NCI-H2171 treated with DMSO at 0.1 percent for 48 hours (cell line): ENCODE data around the gene CCN2.

Experiments used
- DNase-seq: peaks from one replicate; lab custom pipeline; 2025; lab: John Stamatoyannopoulos, UW

The CCN2 gene, protein sequence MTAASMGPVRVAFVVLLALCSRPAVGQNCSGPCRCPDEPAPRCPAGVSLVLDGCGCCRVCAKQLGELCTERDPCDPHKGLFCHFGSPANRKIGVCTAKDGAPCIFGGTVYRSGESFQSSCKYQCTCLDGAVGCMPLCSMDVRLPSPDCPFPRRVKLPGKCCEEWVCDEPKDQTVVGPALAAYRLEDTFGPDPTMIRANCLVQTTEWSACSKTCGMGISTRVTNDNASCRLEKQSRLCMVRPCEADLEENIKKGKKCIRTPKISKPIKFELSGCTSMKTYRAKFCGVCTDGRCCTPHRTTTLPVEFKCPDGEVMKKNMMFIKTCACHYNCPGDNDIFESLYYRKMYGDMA

DNA sequence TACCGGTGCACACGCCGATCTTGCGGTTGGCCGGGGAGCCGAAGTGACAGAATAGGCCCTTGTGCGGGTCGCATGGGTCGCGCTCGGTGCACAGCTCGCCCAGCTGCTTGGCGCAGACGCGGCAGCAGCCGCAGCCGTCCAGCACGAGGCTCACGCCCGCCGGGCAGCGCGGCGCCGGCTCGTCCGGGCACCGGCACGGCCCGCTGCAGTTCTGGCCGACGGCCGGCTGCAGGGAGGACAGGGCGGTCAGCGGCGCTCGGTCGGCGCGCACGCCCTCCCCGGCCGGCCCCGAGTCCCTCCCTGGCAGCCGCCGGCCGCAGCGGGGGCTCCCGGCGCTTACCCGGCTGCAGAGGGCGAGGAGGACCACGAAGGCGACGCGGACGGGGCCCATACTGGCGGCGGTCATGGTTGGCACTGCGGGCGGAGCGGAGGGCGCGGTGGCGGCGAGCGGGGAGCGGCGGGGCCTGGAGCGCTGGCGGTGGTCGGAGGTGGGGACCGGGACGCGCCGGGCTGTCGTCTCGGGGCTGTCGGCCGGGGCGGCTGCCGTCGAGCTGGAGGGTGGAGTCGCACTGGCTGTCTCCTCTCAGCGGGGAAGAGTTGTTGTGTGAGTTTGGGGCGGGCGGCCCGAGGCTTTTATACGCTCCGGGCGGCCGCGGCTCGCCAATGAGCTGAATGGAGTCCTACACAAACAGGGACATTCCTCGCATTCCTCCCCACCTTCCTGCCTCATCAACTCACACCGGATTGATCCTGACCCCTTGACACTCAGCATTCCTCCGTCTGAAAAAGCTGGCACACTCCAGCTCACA lies at the start of gene CCN2:
CCN2 (minus strand) TSS at position 606 of the 809 bp plus-strand sequence; CDS start at position 406, 200 bp downstream.
- no peak for DNase-seq

GRCh38 chr6:132000296-132000695 lies 49.1 kb upstream of the CCN2 start:
- DNase-seq = no peak

DNA sequence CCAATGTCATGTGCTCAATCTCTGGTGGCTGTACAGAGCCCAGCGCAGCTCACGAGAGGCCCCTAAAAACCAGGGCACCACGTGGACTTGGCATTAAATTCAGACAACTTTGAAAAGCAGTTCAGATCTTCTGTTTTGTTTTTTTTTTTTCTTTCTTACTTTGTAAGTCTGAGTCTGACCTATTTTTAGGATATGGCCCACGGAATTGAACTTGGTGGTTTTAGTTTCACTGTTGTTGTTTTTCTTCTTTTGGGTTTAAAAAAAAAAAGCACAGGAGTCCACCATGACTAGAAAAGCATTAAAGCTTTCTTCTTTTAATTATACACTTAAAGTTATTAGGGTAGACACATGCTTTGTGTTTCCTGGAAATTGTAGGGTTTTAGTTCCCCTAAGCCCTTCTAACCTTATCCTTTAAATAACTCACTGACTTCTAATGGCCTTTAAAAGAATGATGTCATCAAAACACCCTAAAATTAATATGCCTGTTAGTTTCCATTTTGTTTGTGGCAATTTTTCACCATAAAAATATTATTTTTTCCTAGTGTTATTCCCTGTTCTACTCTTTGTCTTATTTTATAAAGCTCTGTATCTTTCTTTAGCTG lies 48.5 kb upstream of the CCN2 start:
- DNase-seq = no peak

GRCh38 chr6:131998255-131998982 lies 47.2 kb upstream of the CCN2 start:
- DNase-seq = no peak

- no peak for DNase-seq
These were observed 46.4 kb upstream of the CCN2 start for GRCh38 chr6:131997429-131998153.

GRCh38 chr6:131995917-131996316 lies 44.7 kb upstream of the CCN2 start:
- DNase-seq = no peak

DNA sequence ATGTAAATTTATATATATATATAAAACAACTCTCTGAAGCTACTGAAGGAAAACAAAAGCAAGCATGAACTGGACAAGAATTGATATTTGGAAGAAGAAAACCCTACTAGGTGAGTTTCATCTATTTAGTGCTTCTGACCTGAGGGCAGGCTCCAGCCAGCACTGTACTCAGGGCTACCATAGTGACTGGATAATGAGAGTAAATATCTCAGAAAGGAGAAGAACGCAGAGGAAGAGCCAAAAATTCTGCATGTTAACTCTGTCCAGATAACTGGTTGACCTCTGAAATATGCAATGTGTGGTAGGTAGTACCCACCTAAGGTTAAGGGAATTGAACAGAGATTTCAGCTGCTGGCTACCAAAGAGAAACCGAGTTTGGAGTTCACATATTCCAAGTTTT lies 41.4 kb upstream of the CCN2 start:
- no peak for DNase-seq

- DNase-seq = no peak
These were observed 37.9 kb upstream of the CCN2 start for GRCh38 chr6:131989036-131989435.

DNA sequence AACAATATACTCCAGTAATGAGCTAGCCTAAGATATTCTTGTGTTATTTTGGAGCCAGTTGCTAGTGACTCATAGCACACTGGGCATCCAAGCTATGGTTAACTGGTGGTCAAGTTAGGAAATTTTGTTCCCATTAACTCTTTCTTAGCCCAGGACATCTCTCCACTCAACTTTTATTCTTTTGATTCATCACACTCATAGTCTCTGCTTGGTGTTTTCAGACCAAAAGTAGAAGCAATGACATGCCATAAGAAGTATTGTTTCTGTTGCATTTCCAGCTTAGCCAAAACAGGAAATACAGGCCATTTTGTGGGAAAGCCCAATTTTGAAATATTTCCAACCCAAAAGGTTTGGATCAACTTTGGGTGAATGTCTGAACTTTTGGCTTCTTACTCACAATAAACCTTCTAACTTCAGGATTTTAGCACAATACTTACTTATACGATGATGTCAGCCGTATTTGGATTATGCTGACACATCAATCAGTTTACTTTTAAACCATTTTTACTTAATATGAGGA lies 31.6 kb upstream of the CCN2 start:
- DNase-seq = no peak

GRCh38 chr6:131981624-131981978 lies 30.4 kb upstream of the CCN2 start:
- DNase-seq = no peak

DNA sequence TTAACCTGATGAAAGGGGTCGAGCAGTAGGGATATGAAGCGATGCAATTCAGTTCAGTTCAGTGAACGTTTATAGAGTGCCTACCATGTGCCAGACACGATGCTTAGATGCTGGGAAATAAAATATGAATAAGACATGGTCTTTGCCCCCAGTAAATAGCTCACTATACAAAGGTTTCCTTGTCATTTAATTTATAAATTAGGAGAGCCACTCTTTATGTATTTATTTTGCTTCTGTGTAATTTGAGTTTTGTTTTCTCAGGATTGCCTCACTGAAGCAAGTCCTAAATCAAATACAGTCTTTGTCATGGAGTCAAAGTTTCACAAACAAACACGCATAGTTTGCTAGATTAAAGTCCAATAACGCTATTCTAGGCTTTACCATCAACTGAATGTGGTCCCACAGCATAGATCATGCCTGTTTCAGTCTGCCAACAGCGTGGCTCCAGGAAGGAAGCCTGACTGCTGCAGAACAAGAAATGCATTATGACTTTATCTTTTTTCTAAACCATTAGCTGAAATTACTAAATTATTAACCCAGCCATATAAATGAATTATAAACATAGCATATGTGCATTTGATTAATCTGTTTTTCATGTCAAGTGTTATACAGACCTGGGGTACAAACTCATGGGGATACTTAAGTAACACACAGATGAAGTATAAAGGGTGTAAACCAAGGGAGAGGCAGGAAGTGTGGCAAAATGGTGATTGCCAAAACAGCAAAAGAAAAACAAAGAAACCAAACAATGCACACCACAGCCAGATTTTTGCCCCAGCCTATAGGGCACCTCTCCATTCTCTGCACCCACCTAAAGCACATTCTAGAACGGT lies 29.8 kb upstream of the CCN2 start:
- no peak for DNase-seq

DNA sequence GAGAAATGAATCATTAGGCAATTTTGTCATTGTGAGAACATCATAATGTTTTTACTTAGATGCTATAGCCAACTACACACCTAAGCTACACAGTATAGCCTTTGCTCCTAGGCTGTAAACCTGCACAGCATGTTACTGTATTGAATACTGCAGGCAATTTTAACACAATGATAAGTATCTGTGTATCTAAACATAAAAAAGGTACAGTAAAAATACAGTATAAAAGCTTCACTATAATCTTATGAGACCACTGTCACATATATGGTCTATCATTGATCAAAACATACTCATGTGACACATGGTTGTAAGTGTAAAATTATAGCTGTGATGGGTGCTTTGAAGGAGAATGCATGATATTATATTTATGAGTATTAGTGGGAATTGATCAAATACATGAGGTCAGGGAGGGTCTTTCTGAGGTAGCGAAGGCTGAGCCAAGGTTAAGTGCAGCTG lies 29.2 kb upstream of the CCN2 start:
- DNase-seq = no peak

- no peak for DNase-seq
These were observed 28.6 kb upstream of the CCN2 start for GRCh38 chr6:131979515-131980337.

GRCh38 chr6:131978522-131978921 lies 27.4 kb upstream of the CCN2 start:
- no peak for DNase-seq

DNA sequence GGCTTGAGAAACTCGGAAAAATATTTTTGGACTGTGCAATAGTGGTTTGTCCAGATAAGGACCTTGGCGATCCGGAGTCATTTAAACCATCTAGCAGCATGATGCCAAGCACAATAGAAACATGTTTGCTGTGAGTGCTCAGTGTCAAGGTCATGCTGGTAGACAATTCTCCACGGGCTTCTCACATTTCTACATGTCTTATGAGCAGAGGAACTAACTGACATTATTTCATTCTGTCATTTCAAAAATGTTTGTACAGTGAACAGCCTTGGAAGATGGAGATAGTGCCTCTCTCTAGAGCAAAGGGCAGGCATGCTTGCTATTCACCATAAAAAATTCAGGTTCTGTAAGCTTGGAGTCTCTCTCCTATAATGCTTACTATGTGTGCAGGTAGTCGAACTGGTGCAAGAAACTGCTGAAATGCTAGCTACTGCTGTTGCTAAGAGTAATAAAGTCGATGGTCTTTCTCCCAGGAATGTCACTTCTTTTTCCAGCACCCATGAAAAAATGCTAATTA lies 25.4 kb upstream of the CCN2 start:
- DNase-seq = no peak

DNA sequence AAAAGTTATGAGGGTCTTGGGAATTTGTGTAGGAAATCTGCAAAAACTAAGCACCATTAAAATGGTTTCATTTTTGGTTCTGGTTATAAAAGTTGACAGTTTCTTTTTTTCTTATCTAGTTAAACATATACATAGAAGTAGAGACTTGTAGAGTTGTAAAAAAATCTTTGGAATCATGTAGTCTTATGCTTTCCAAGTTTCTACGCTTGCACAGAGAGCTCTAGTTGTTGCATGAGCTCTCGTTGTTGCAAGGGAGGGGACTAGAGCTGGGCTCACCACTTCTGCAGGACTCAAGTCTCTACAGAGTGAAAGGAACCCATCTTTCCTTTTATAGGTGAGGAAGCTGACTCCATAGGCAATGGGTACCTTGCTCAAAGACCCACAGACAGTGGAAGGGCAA lies 21.6 kb upstream of the CCN2 start:
- no peak for DNase-seq

GRCh38 chr6:131970076-131970859 lies 19.1 kb upstream of the CCN2 start:
- DNase-seq = no peak

DNA sequence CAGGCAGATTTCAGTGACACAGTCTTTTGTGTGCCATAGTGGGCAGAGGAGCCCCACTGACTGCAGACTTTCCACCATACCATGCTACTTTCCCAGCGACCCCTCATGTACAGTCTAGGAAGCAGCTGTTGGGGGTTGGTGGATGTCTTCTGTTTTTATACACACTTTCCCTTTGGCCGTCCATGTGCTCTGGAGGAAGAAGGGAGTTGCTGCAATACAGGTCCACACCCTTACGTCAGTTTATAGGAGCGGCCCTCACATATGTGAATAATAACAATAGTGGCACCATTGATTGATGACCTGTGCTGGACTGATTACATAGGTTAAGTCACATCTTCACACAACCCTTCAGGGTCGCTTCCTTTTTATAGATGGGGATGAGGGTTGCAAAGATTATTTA lies 17.5 kb upstream of the CCN2 start:
- no peak for DNase-seq

- no peak for DNase-seq
These were observed 16.8 kb upstream of the CCN2 start for GRCh38 chr6:131967948-131968347.
